Fibroblast of lung (primary cell): Measurements from ENCODE around the gene SLC20A1.

Experiments used
- EZH2 ChIP-seq: IDR thresholded peaks from 2 replicates; pipeline ENCODE4 v1.5.1; 2012; ENCODE audit warnings: low read length, control low read depth, mild to moderate bottlenecking; ENCODE audit errors: missing control alignments
- TF ChIP-seq, protein P1 (sequence below), 2 donors: IDR thresholded peaks in 1 of 2; conservative IDR thresholded peaks in 1 of 2; 1 replicate in 1 of 2; 2 replicates in 1 of 2; pipeline ENCODE4 v1.5.1; 2011 to 2012; ENCODE audit warnings: low read length in 2 of 2, control low read depth in 1 of 2, inconsistent platforms in 1 of 2, low read depth in 1 of 2, mild to moderate bottlenecking in 1 of 2

DNA sequence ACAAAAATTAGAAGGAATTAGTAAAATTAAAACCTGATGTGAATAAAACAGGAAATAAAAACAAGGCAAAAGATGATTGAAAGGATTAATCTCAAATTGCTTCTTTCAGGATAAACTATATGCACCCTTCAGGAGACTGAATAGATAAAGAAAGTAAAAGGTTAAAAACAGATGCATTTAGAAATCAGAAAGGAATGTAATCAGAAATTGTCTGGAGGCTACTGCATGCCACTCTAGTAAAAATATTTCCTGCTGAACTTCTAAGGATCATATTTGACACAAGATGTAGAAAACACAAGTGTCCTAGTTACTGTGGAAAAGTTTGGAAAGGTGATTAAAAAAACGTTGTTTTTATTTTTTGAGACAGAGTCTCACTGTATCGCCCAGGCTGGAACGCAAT, 45.1 kb upstream of the SLC20A1 start:
- no peak for TF ChIP-seq EZH2
- TF ChIP-seq, protein P1, sequence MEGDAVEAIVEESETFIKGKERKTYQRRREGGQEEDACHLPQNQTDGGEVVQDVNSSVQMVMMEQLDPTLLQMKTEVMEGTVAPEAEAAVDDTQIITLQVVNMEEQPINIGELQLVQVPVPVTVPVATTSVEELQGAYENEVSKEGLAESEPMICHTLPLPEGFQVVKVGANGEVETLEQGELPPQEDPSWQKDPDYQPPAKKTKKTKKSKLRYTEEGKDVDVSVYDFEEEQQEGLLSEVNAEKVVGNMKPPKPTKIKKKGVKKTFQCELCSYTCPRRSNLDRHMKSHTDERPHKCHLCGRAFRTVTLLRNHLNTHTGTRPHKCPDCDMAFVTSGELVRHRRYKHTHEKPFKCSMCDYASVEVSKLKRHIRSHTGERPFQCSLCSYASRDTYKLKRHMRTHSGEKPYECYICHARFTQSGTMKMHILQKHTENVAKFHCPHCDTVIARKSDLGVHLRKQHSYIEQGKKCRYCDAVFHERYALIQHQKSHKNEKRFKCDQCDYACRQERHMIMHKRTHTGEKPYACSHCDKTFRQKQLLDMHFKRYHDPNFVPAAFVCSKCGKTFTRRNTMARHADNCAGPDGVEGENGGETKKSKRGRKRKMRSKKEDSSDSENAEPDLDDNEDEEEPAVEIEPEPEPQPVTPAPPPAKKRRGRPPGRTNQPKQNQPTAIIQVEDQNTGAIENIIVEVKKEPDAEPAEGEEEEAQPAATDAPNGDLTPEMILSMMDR (conservative IDR thresholded peaks at IDR 0.05 in 1 of 2, IDR thresholded peaks at IDR 0.05 in 1 of 2; ENCODE audit: low read depth in 1 of 2, low read length in 2 of 2), result no peak
